Endothelial cell of umbilical vein (primary cell): ENCODE results near the gene MRM1. TPM values are rescaled to one million over a fixed set of nuclear protein-coding genes. Genes with fewer than 3 reads are reported as not detected.

Experiments
- BruUV-seq: library from RNA; stranded (reverse); fragments of 400-500 nt; replicated peaks from 2 replicates; lab custom pipeline; 2021; lab: Mats Ljungman, UMichigan
- CTCF ChIA-PET: fragments of 300-600, 350-600 bp; sonication (Branson Sonifier 250); formaldehyde crosslinking; loops from one replicate; lab custom pipeline; 2021; ENCODE audit warnings: antibody characterized with exemption, inconsistent platforms; lab: Charles Lee
- POLR2A ChIA-PET: fragments of 300-600, 350-600 bp; sonication (Branson Sonifier 250); formaldehyde crosslinking; loops from one replicate; lab custom pipeline; 2021; ENCODE audit warnings: antibody characterized with exemption, inconsistent platforms; lab: Charles Lee
- DNase-seq: peaks from one replicate; pipeline ENCODE4 v3.0.0-alpha.2; 2011; ENCODE audit warnings: low read depth, low spot score
- FAIRE-seq: peaks from 2 replicates; lab custom pipeline; 2011; peaks lifted over from hg19 to GRCh38; lab: Jason Lieb, UNC
- H2AFZ ChIP-seq: 2 replicates; pipeline ENCODE4 v1.6.0; 2012; ENCODE audit warnings: low read depth, low read length, control low read depth, inconsistent platforms
- H3K27ac ChIP-seq: 2 replicates; pipeline ENCODE4 v1.5.1; 2011; ENCODE audit warnings: low read depth, mild to moderate bottlenecking, control low read depth, low read length, moderate library complexity; ENCODE audit not compliant: insufficient read depth
- H3K27me3 ChIP-seq, 2 experiments: 2 replicates each; pipeline versions ENCODE4 v1.6.0 to v1.6.1; 2011; ENCODE audit warnings: low read length in 2 of 2, mixed read lengths in 1 of 2; ENCODE audit not compliant: control insufficient read depth in 2 of 2, insufficient read depth in 2 of 2
- H3K36me3 ChIP-seq, 2 experiments: 2 replicates in 1 of 2; 3 replicates in 1 of 2; pipeline ENCODE4 v1.5.1; 2011; ENCODE audit warnings: low read length in 2 of 2, mild to moderate bottlenecking in 1 of 2, moderate library complexity in 1 of 2; ENCODE audit not compliant: control insufficient read depth in 2 of 2, insufficient read depth in 2 of 2; ENCODE audit errors: extremely low read depth in 1 of 2
- H3K4me1 ChIP-seq: 3 replicates; pipeline ENCODE4 v1.5.1; 2011; ENCODE audit warnings: mild to moderate bottlenecking, low read length; ENCODE audit not compliant: control insufficient read depth, insufficient read depth; ENCODE audit errors: extremely low read depth
- H3K4me2 ChIP-seq: 2 replicates; pipeline ENCODE4 v1.6.1; 2011; ENCODE audit warnings: low read length, control low read depth, mixed read lengths; ENCODE audit not compliant: insufficient read depth
- H3K4me3 ChIP-seq, 3 experiments: fragments of 200-600 bp in 1 of 3; sonication (generic), shearing (Covaris generic) in 1 of 3; replicated peaks in 1 of 3; 2 replicates each; pipeline ENCODE4 v1.5.1; 2011 to 2016; ENCODE audit warnings: control low read depth in 3 of 3, low read length in 3 of 3, mild to moderate bottlenecking in 2 of 3, inconsistent platforms in 1 of 3, low read depth in 1 of 3, moderate library complexity in 1 of 3; ENCODE audit not compliant: insufficient read depth in 1 of 3
- H3K79me2 ChIP-seq: 2 replicates; pipeline ENCODE4 v1.6.0; 2012; ENCODE audit warnings: low read length, inconsistent platforms; ENCODE audit not compliant: control insufficient read depth, insufficient read depth
- H3K9ac ChIP-seq: replicated peaks from 2 replicates; pipeline ENCODE3; 2011; ENCODE audit warnings: low read length, control low read depth; ENCODE audit not compliant: insufficient read depth; ENCODE audit errors: extremely low read depth
- H3K9me1 ChIP-seq: replicated peaks from 3 replicates; pipeline ENCODE4 v1.6.0; 2011; ENCODE audit warnings: mild to moderate bottlenecking, low read length; ENCODE audit not compliant: control insufficient read depth, insufficient read depth; ENCODE audit errors: extremely low read depth
- H3K9me3 ChIP-seq: replicated peaks from 2 replicates; pipeline ENCODE4 v1.5.1; 2012; ENCODE audit warnings: low read length, inconsistent platforms; ENCODE audit not compliant: control insufficient read depth, insufficient read depth
- H4K20me1 ChIP-seq: replicated peaks from 2 replicates; pipeline ENCODE3; 2011; ENCODE audit warnings: mild to moderate bottlenecking, low read length; ENCODE audit not compliant: control insufficient read depth, insufficient read depth; ENCODE audit errors: extremely low read depth
- EZH2 ChIP-seq: IDR thresholded peaks from 2 replicates; pipeline ENCODE4 v1.6.1; 2012; ENCODE audit warnings: borderline replicate concordance, low read depth, mild to moderate bottlenecking, moderate library complexity, low read length, inconsistent platforms; ENCODE audit not compliant: severe bottlenecking
- FOS ChIP-seq: IDR thresholded peaks from 2 replicates; pipeline ENCODE4 v1.6.1; 2011; ENCODE audit warnings: mild to moderate bottlenecking, low read length, moderate library complexity, borderline replicate concordance; ENCODE audit not compliant: insufficient read depth
- GATA2 ChIP-seq: IDR thresholded peaks from 2 replicates; pipeline ENCODE4 v1.7.0; 2011; ENCODE audit warnings: low read depth, mild to moderate bottlenecking, moderate library complexity, mixed read lengths, low read length; ENCODE audit not compliant: insufficient read length, insufficient read depth
- JUN ChIP-seq: IDR thresholded peaks from 2 replicates; pipeline ENCODE4 v1.6.1; 2011; ENCODE audit warnings: borderline replicate concordance, low read depth; ENCODE audit not compliant: insufficient read length, insufficient read depth
- MYC ChIP-seq: IDR thresholded peaks from one replicate; pipeline ENCODE4 v1.6.1; 2011; ENCODE audit warnings: mild to moderate bottlenecking, low read depth, low read length
- POLR2A ChIP-seq: IDR thresholded peaks from 2 replicates; pipeline ENCODE4 v1.6.1; 2012; ENCODE audit warnings: low read depth, mild to moderate bottlenecking, control low read depth, low read length
- POLR2AphosphoS5 ChIP-seq: IDR thresholded peaks from 2 replicates; pipeline ENCODE4 v1.6.1; 2012; ENCODE audit warnings: low read depth, mild to moderate bottlenecking, control low read depth, low read length, moderate library complexity; ENCODE audit not compliant: insufficient read depth
- dilution Hi-C: fragments of 300-500 bp; cut with MboI; formaldehyde crosslinking; loops from one replicate; pipeline ENCODE4 v1.15.0; 2019; ENCODE audit warnings: low sequenced_read_pairs; ENCODE audit not compliant: extremely low pct_ligation_motif_present
- intact Hi-C: fragments of 100-400 bp; cut with micrococcal nuclease; formaldehyde crosslinking; loops from one replicate; pipeline ENCODE4 v1.10.0; 2022
- polyA plus RNA-seq, 4 experiments: library from polyadenylated mRNA; depleted of rRNA in 3 of 4; stranded (reverse) in 3 of 4; unstranded in 1 of 4; fragments of >200 nt; gene quantifications; 2 replicates each; pipeline versions ENCODE4 v1.2.1 to v1.2.3, GENCODE V29; 2011 to 2012; ENCODE audit warnings: missing spikeins in 1 of 4
- total RNA-seq: library from RNA; stranded (reverse); gene quantifications from 2 replicates; pipeline ENCODE4 v1.2.3, GENCODE V29; 2021
- TF ChIP-seq, protein P1 (sequence below): IDR thresholded peaks from 2 replicates; pipeline ENCODE4 v1.6.1; 2011; ENCODE audit not compliant: insufficient read depth, insufficient read length
- TF ChIP-seq, protein P2 (sequence below), 2 donors: IDR thresholded peaks; 1 replicate in 1 of 2; 2 replicates in 1 of 2; pipeline ENCODE4 v1.5.1; 2011; ENCODE audit warnings: low read length in 2 of 2, mild to moderate bottlenecking in 2 of 2, moderate library complexity in 2 of 2, control low read depth in 1 of 2, inconsistent platforms in 1 of 2, low read depth in 1 of 2; ENCODE audit not compliant: insufficient read depth in 1 of 2; ENCODE audit errors: extremely low read depth in 1 of 2

Gene MRM1
- total and polyA plus RNA-seq, 2 donors (not counting 3 experiments of a cell fraction or from before 2014, with no cell fraction given) = 3.7 to 5.9 TPM

DNA sequence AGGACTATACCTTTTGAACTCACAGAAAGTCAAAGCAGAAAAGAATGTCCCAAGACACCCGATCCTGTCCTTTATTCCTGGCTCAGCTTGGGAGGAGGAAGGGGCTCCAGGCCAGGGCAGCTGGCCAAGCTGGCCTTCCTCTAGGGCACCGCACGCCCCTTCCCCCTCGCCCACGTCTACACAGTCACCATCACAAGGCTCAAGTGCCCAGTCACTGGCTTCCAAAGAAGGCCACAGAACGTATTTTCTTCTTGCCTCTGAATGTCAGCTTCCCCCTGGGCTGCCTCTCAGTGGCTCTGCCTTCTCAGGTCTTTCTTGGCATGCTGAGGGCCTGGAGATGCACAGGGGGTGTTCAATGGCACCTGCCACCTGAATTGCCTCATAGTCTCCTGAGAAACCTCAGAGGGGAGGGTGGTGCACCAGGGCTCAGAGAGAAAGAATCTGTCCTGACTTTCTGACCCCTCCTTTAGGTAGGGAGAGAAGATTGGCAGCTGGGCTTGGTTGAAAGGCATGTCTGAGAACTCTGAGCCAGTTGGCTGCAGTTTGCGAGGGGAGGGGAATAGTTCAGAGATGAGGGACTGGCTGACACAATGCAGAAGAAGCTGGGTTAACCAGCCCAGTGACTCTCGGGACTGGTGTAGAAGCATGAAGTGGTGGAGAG is 7.6 kb upstream of the MRM1 start:
- Histone ChIP-seq H4K20me1 (no peaks in the 10 kb centered on the region), H3K4me1 (peaks cover 7% of the 10 kb centered on the region), H3K9me3 (no peaks in the 10 kb centered on the region), H3K27ac (no peak overlapping the region), H3K9ac (no peak overlapping the region), H3K27me3 (no peaks in the 10 kb centered on the region), H3K4me3 (no peak overlapping the region), H3K79me2 (no peaks in the 10 kb centered on the region), H2AFZ (no peak overlapping the region), H3K9me1 (no peaks in the 10 kb centered on the region), H3K4me2 (no peak overlapping the region), H3K36me3 (peaks cover 0 to 5% of the 10 kb centered on the region in 2 experiments)
- dilution Hi-C loops = no loop called here
- BruUV-seq = no TSS peak
- CTCF ChIA-PET = no interaction called here
- FAIRE-seq = no peak
- POLR2A ChIA-PET = no interaction called here
- no peak for DNase-seq
- TF ChIP-seq GATA2 = no peak
- no peak for TF ChIP-seq POLR2A
- no peak for TF ChIP-seq POLR2AphosphoS5
- TF ChIP-seq FOS = no peak
- no peak for TF ChIP-seq JUN
- TF ChIP-seq MYC = no peak
- TF ChIP-seq, protein P1, sequence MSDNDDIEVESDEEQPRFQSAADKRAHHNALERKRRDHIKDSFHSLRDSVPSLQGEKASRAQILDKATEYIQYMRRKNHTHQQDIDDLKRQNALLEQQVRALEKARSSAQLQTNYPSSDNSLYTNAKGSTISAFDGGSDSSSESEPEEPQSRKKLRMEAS = no peak
- TF ChIP-seq EZH2 = no peak
- TF ChIP-seq, protein P2, sequence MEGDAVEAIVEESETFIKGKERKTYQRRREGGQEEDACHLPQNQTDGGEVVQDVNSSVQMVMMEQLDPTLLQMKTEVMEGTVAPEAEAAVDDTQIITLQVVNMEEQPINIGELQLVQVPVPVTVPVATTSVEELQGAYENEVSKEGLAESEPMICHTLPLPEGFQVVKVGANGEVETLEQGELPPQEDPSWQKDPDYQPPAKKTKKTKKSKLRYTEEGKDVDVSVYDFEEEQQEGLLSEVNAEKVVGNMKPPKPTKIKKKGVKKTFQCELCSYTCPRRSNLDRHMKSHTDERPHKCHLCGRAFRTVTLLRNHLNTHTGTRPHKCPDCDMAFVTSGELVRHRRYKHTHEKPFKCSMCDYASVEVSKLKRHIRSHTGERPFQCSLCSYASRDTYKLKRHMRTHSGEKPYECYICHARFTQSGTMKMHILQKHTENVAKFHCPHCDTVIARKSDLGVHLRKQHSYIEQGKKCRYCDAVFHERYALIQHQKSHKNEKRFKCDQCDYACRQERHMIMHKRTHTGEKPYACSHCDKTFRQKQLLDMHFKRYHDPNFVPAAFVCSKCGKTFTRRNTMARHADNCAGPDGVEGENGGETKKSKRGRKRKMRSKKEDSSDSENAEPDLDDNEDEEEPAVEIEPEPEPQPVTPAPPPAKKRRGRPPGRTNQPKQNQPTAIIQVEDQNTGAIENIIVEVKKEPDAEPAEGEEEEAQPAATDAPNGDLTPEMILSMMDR (IDR thresholded peaks at IDR 0.05; ENCODE audit: extremely low read depth in 1 of 2, insufficient read depth in 1 of 2, low read depth in 1 of 2, low read length in 2 of 2) = no peak
- intact Hi-C loops = no loop called here
